Endometrium (tissue), 2 donors: ENCODE results near the gene TCL1A.
"Not testable (repeated sequence)": the region's sequence is repeated elsewhere in the genome, so short reads cannot be mapped to it uniquely, and the experiment has no call there.

ENCODE experiments used
- FAIRE-seq: peaks from 2 replicates; lab custom pipeline; 2012; peaks lifted over from hg19 to GRCh38; lab: Jason Lieb, UNC
- donor health status: control.
- donor health status: control.

Gene TCL1A

GRCh38 chr14:95713596-95714371 lies at the start of gene TCL1A:
TSS of gene TCL1A (minus strand) at chr14:95714125. CDS start at chr14:95714066, 59 bp downstream.
- FAIRE-seq, result no peak

GRCh38 chr14:95763032-95763431 lies 49.1 kb upstream of the TCL1A start:
- FAIRE-seq, result not testable (repeated sequence)

- no peak for FAIRE-seq
Observed at GRCh38 chr14:95761436-95761835, 47.5 kb upstream of the TCL1A start.

- FAIRE-seq, result no peak
Observed at GRCh38 chr14:95760596-95760995, 46.7 kb upstream of the TCL1A start.

GRCh38 chr14:95759941-95760340 lies 46.0 kb upstream of the TCL1A start:
- FAIRE-seq, result no peak

GRCh38 chr14:95758331-95758730 lies 44.4 kb upstream of the TCL1A start:
- FAIRE-seq, result no peak

GRCh38 chr14:95756751-95757150 lies 42.8 kb upstream of the TCL1A start:
- no peak for FAIRE-seq

- no peak for FAIRE-seq
Observed at GRCh38 chr14:95756127-95756526, 42.2 kb upstream of the TCL1A start.

- no peak for FAIRE-seq
Observed at GRCh38 chr14:95741781-95742180, 27.9 kb upstream of the TCL1A start.

GRCh38 chr14:95741038-95741490 lies 27.1 kb upstream of the TCL1A start:
- FAIRE-seq, result no peak

- no peak for FAIRE-seq
Observed at GRCh38 chr14:95739356-95739755, 25.4 kb upstream of the TCL1A start.

- no peak for FAIRE-seq
Observed at GRCh38 chr14:95733212-95733611, 19.3 kb upstream of the TCL1A start.

- no peak for FAIRE-seq
Observed at GRCh38 chr14:95730126-95730525, 16.2 kb upstream of the TCL1A start.

- not testable (repeated sequence) for FAIRE-seq
Observed at GRCh38 chr14:95729402-95730028, 15.6 kb upstream of the TCL1A start.

GRCh38 chr14:95727056-95727700 lies 13.3 kb upstream of the TCL1A start:
- FAIRE-seq, result no peak

GRCh38 chr14:95725685-95726336 lies 11.9 kb upstream of the TCL1A start:
- FAIRE-seq, result no peak

GRCh38 chr14:95722525-95723190 lies 8.7 kb upstream of the TCL1A start:
- FAIRE-seq, result peak; percentile 46

- no peak for FAIRE-seq
Observed at GRCh38 chr14:95712398-95712797, 1.5 kb downstream of the TCL1A start.

- FAIRE-seq, result no peak
Observed at GRCh38 chr14:95711476-95712176, 2.3 kb downstream of the TCL1A start.

- no peak for FAIRE-seq
Observed at GRCh38 chr14:95710106-95710505, 3.8 kb downstream of the TCL1A start.

GRCh38 chr14:95707327-95707726 lies 6.6 kb downstream of the TCL1A start:
- FAIRE-seq, result no peak
